ENCODE data around the gene AP4E1.

- TF ChIP-seq, protein P1, sequence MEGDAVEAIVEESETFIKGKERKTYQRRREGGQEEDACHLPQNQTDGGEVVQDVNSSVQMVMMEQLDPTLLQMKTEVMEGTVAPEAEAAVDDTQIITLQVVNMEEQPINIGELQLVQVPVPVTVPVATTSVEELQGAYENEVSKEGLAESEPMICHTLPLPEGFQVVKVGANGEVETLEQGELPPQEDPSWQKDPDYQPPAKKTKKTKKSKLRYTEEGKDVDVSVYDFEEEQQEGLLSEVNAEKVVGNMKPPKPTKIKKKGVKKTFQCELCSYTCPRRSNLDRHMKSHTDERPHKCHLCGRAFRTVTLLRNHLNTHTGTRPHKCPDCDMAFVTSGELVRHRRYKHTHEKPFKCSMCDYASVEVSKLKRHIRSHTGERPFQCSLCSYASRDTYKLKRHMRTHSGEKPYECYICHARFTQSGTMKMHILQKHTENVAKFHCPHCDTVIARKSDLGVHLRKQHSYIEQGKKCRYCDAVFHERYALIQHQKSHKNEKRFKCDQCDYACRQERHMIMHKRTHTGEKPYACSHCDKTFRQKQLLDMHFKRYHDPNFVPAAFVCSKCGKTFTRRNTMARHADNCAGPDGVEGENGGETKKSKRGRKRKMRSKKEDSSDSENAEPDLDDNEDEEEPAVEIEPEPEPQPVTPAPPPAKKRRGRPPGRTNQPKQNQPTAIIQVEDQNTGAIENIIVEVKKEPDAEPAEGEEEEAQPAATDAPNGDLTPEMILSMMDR (IDR thresholded peaks at IDR 0.05; ENCODE audit: low read depth, low read length) = no peak
- TF ChIP-seq EZH2phosphoT487 (IDR thresholded peaks at IDR 0.05; ENCODE audit: low read depth) = no peak
Observed at GRCh38 chr15:50890751-50891150, 17.7 kb upstream of the AP4E1 start.

All from OCI-LY3 (cell line).